Activated CD8-positive, alpha-beta T cell treated with anti-CD3 and anti-CD28 coated beads for 36 hours (primary cell): ENCODE measurements around the gene COG4. TPM values are rescaled to one million over a fixed set of nuclear protein-coding genes. Genes with fewer than 3 reads are reported as not detected.

Experiments
- ATAC-seq: fragments of 200-7000 bp; cut with Tn5 transposase; one replicate; pipeline ENCODE4 v1.10.0; 2021; ENCODE audit warnings: mild to moderate bottlenecking, moderate library complexity
- CTCF ChIA-PET: fragments of 350-600 bp; sonication (Branson Sonifier 250); formaldehyde crosslinking; loops from one replicate; lab custom pipeline; 2021; ENCODE audit warnings: antibody characterized with exemption; lab: Charles Lee
- POLR2A ChIA-PET: fragments of 350-600 bp; sonication (Branson Sonifier 250); formaldehyde crosslinking; loops from one replicate; lab custom pipeline; 2021; ENCODE audit warnings: antibody characterized with exemption; lab: Charles Lee
- DNase-seq: peaks from one replicate; pipeline ENCODE4 v3.0.0-alpha.2; 2020
- H3K27ac Mint-ChIP-seq: one replicate; pipeline ENCODE4 v1.8.0; 2021; ENCODE audit warnings: mild to moderate bottlenecking, mixed read lengths
- H3K27me3 Mint-ChIP-seq: one replicate; pipeline ENCODE4 v1.8.0; 2021; ENCODE audit warnings: mixed read lengths
- H3K36me3 Mint-ChIP-seq: one replicate; pipeline ENCODE4 v1.8.0; 2021; ENCODE audit warnings: low read depth, mixed read lengths
- H3K4me1 Mint-ChIP-seq: one replicate; pipeline ENCODE4 v1.8.0; 2021; ENCODE audit warnings: low read depth, mixed read lengths
- H3K4me3 Mint-ChIP-seq: one replicate; pipeline ENCODE4 v1.8.0; 2021; ENCODE audit warnings: mild to moderate bottlenecking, moderate library complexity, mixed read lengths
- H3K9me3 Mint-ChIP-seq: one replicate; pipeline ENCODE4 v1.8.0; 2021; ENCODE audit warnings: mixed read lengths
- intact Hi-C: fragments of 100-400 bp; cut with micrococcal nuclease; formaldehyde crosslinking; loops from one replicate; pipeline ENCODE4 v1.10.0; 2022
- total RNA-seq, 2 experiments: library from RNA; stranded (reverse); gene quantifications; one replicate each; pipeline ENCODE4 v1.2.3, GENCODE V29; 2021
- TF ChIP-seq, protein P1 (sequence below): fragments of 200-600 bp; IDR thresholded peaks from one replicate; pipeline ENCODE4 v1.8.0; 2022; ENCODE audit warnings: antibody characterized with exemption, mild to moderate bottlenecking

The COG4 gene
- total RNA-seq, 2 experiments from 2014 or later = 38.0 to 39.0 TPM

DNA sequence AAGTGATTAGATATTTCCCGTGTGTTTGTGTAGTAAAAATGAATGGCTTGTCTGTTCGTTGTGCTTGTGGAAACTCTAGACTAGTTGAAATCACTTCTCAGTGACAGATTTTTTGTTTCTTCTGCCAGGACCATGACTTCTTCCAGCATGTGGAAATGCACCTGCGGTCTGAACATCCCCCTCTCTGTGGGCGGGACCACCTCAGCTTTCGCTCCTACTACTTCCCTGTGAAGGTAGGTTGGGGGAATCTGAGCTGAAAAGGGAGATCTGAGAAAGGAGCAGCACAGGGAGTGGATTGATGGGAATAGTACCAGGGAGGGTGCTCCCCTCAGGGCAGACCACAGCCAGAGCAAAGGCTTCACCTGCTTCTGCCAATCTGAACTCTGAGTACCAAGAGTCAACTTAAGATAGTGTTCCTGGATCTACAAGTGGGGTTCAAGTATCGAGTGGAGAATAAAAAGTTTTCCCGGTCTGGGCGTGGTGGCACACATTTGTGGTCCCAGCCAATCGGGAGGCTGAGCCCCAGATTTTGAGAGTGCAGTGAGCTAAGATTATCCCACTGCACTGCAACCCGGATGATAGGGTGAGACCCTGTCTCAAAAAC is 47.7 kb upstream of the COG4 start:
- Mint-ChIP-seq H3K9me3 (no peaks in the 10 kb centered on the region), H3K27ac (peak overlapping the region; percentile 28), H3K36me3 (peaks cover 81% of the 10 kb centered on the region), H3K27me3 (no peaks in the 10 kb centered on the region), H3K4me1 (peaks cover 23% of the 10 kb centered on the region), H3K4me3 (no peak overlapping the region)
- intact Hi-C loops = no loop called here
- no peak for DNase-seq
- CTCF ChIA-PET = no interaction called here
- POLR2A ChIA-PET = no interaction called here
- TF ChIP-seq, protein P1, sequence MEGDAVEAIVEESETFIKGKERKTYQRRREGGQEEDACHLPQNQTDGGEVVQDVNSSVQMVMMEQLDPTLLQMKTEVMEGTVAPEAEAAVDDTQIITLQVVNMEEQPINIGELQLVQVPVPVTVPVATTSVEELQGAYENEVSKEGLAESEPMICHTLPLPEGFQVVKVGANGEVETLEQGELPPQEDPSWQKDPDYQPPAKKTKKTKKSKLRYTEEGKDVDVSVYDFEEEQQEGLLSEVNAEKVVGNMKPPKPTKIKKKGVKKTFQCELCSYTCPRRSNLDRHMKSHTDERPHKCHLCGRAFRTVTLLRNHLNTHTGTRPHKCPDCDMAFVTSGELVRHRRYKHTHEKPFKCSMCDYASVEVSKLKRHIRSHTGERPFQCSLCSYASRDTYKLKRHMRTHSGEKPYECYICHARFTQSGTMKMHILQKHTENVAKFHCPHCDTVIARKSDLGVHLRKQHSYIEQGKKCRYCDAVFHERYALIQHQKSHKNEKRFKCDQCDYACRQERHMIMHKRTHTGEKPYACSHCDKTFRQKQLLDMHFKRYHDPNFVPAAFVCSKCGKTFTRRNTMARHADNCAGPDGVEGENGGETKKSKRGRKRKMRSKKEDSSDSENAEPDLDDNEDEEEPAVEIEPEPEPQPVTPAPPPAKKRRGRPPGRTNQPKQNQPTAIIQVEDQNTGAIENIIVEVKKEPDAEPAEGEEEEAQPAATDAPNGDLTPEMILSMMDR = no peak
- no peak for ATAC-seq

DNA sequence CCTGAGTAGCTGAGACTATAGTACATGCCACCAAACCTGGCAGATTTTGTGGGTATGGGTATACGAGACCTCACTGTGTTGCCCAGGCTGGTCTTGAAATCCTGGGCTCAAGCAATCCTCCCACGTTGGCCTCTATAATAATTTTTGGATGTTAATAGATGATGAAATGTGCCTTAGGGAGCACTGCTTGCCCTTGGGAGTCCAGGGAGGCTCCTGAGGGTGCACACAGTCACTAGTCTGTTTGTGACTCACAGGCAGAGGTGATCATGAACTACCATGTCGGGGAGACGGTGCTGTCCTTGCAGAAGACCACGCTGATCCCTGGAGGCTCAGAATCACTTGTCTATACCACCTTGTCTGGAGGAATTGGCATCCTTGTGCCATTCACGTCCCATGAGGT is 46.4 kb upstream of the COG4 start:
- DNase-seq (no peak), ATAC-seq (no peak)
- H3K36me3 Mint-ChIP-seq = peaks cover 86% of the 10 kb centered on the region
- H3K9me3 Mint-ChIP-seq = no peaks in the 10 kb centered on the region
- intact Hi-C loops = no loop called here
- H3K4me1 Mint-ChIP-seq = peaks cover 19% of the 10 kb centered on the region
- TF ChIP-seq, protein P1 = no peak
- H3K27ac Mint-ChIP-seq = no peak overlapping the region
- ChIA-PET POLR2A (interaction anchor here (0.6 to 6.7 kb wide), 3 partner anchors 17 to 223 kb away, joined by 3 to 43 read pairs (median 3); partner anchors contain the start of gene DDX19A), CTCF (interaction anchor here (0.6 kb wide), 1 partner anchor 28 kb away, joined by 3 read pairs; no protein-coding TSS in a partner anchor)
- H3K4me3 Mint-ChIP-seq = no peak overlapping the region
- H3K27me3 Mint-ChIP-seq = no peaks in the 10 kb centered on the region

DNA sequence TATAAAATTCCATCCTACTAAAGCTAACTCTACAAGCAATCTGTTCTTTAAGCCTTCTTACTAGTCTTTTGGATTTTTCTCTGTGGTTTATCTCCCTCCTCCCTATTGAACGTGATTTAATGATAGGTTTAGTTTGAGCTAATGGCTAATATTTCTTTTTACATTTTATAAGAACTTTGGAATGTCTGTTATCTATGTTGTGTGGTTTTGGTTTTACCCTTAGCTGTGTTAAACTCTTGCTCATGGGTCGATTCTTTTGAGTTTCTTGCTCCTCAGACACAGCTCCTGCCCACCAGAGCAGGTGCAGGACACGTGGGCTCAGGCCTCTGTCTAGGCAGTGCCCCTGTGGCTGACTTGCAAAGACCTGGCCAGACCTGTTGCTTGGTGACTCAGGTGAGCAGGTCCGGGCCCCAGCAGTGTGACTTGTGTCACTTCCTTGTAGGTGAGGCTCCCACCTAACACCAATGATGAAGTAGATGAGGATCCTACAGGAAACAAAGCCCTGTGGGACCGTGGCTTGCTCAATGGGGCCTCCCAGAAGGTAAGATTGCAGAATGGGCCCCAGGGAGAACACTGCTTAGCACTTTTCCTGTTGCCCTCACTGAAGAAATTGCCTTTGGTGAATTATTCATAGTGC is 45.4 kb upstream of the COG4 start:
- POLR2A ChIA-PET = interaction anchor here (0.6 to 6.7 kb wide), 5 partner anchors 11 to 212 kb away, joined by 3 to 43 read pairs (median 3); no protein-coding TSS in a partner anchor
- Mint-ChIP-seq H3K9me3 (no peaks in the 10 kb centered on the region), H3K4me1 (peaks cover 15% of the 10 kb centered on the region), H3K36me3 (peaks cover 88% of the 10 kb centered on the region), H3K4me3 (no peak overlapping the region), H3K27me3 (no peaks in the 10 kb centered on the region), H3K27ac (peak overlapping the region; percentile 55)
- intact Hi-C loops = no loop called here
- TF ChIP-seq, protein P1 = no peak
- CTCF ChIA-PET = interaction anchor here (1.1 to 1.5 kb wide), 3 partner anchors 15 to 85 kb away, joined by 4 read pairs; no protein-coding TSS in a partner anchor
- ATAC-seq = no peak
- DNase-seq = no peak

DNA sequence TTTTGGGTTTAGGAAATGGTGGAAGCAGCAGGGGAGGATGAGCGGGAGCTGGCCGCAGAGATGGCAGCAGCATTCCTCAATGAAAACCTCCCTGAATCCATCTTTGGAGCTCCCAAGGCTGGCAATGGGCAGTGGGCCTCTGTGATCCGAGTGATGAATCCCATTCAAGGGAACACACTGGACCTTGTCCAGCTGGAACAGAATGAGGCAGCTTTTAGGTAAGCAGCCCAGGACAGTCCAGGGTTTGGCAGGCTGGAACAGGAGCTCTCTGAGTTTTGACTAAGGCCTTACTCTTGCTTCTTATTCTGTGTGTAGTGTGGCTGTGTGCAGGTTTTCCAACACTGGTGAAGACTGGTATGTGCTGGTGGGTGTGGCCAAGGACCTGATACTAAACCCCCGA is 41.7 kb upstream of the COG4 start:
- Mint-ChIP-seq H3K4me1 (no peaks in the 10 kb centered on the region), H3K36me3 (peaks cover 80% of the 10 kb centered on the region), H3K27ac (peak overlapping the region; percentile 6), H3K9me3 (no peaks in the 10 kb centered on the region), H3K4me3 (no peak overlapping the region), H3K27me3 (no peaks in the 10 kb centered on the region)
- ChIA-PET CTCF (interaction anchor here (1.2 kb wide), 1 partner anchor 313 kb away, joined by 3 read pairs; the partner anchor contains the start of gene EXOSC6), POLR2A (interaction anchor here (0.6 to 6.7 kb wide), 11 partner anchors 9 to 184 kb away, joined by 3 to 43 read pairs (median 4); no protein-coding TSS in a partner anchor)
- DNase-seq = no peak
- ATAC-seq = no peak
- intact Hi-C loops = no loop called here
- TF ChIP-seq, protein P1 = no peak

DNA sequence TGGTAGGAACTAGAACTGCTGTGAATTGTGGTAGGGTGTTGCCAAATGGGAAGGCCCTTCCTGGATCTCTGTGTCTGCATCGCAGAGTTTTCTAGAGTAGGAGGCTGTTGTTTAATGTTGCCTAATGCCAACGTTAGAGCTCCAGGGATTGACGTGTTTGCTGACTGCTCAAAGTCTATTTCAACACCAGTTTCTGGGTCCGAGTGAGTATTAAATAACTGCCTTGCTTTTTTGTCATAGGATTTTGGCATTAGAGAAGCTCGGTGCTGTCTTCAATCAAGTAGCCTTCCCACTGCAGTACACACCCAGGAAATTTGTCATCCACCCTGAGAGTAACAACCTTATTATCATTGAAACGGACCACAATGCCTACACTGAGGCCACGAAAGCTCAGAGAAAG is 40.3 kb upstream of the COG4 start:
- intact Hi-C loops = no loop called here

More for the DNA sequence above, 40.3 kb upstream of the COG4 start:
- no peak overlapping the region for H3K27ac Mint-ChIP-seq
- H3K9me3 Mint-ChIP-seq = no peaks in the 10 kb centered on the region
- no peak for DNase-seq
- no peaks in the 10 kb centered on the region for H3K4me1 Mint-ChIP-seq
- ChIA-PET CTCF (interaction anchor here (0.7 kb wide), 1 partner anchor 12 kb away, joined by 4 read pairs; no protein-coding TSS in a partner anchor), POLR2A (interaction anchor here (0.6 to 6.7 kb wide), 9 partner anchors 10 to 306 kb away, joined by 3 to 43 read pairs (median 5); no protein-coding TSS in a partner anchor)
- no peaks in the 10 kb centered on the region for H3K27me3 Mint-ChIP-seq
- TF ChIP-seq, protein P1 = no peak
- no peak overlapping the region for H3K4me3 Mint-ChIP-seq
- peaks cover 71% of the 10 kb centered on the region for H3K36me3 Mint-ChIP-seq
- ATAC-seq = no peak
